Liver (tissue), 3 donors: Measurements from ENCODE around the gene S100A13.

Experiments
- JUND ChIP-seq, 2 donors: IDR thresholded peaks; 2 replicates each; pipeline ENCODE4 v1.6.1; 2016; ENCODE audit warnings: antibody characterized with exemption in 2 of 2
- RAD21 ChIP-seq, 2 donors: IDR thresholded peaks; 2 replicates each; pipeline ENCODE4 v1.6.1; 2016; ENCODE audit warnings: antibody characterized with exemption in 2 of 2, mild to moderate bottlenecking in 2 of 2
- TF ChIP-seq, protein P1 (sequence below): fragments of 150-350 bp; IDR thresholded peaks from 2 replicates; pipeline ENCODE4 v1.5.1; 2017; ENCODE audit warnings: improper control_type of control experiment, low read depth, low read length; ENCODE audit not compliant: missing input control
- donor health status: healthy.
- donor health status: healthy.

DNA sequence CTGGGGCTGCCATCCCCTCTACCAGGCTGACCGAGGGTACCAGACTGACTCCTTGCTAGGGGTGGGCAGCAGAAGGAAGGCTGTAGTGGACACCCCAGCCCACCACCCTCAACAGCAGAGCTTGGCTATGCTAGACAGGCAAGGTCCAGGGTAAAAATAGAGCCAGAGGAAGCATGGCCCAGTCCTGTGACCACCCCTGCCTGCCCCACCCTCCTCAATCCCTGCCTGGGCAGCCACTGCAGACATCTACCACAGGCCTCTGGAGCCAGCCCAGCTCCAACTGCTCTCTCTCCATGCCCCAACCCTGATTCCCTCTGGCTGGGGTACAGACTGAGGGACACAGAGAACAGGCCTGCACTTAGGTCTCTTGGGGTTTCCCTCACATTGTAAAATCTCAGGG is 2.7 kb upstream of the S100A13 start:
- TF ChIP-seq, protein P1, sequence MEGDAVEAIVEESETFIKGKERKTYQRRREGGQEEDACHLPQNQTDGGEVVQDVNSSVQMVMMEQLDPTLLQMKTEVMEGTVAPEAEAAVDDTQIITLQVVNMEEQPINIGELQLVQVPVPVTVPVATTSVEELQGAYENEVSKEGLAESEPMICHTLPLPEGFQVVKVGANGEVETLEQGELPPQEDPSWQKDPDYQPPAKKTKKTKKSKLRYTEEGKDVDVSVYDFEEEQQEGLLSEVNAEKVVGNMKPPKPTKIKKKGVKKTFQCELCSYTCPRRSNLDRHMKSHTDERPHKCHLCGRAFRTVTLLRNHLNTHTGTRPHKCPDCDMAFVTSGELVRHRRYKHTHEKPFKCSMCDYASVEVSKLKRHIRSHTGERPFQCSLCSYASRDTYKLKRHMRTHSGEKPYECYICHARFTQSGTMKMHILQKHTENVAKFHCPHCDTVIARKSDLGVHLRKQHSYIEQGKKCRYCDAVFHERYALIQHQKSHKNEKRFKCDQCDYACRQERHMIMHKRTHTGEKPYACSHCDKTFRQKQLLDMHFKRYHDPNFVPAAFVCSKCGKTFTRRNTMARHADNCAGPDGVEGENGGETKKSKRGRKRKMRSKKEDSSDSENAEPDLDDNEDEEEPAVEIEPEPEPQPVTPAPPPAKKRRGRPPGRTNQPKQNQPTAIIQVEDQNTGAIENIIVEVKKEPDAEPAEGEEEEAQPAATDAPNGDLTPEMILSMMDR = no peak
- TF ChIP-seq RAD21 (IDR thresholded peaks at IDR 0.05) (no peak), JUND (IDR thresholded peaks at IDR 0.05) (no peak)
